GDM1 (cell line): Measurements from ENCODE around the gene NKX3-2.

Experiments used
- DNase-seq: peaks from one replicate; lab custom pipeline; 2025; lab: John Stamatoyannopoulos, UW

Gene NKX3-2

DNA sequence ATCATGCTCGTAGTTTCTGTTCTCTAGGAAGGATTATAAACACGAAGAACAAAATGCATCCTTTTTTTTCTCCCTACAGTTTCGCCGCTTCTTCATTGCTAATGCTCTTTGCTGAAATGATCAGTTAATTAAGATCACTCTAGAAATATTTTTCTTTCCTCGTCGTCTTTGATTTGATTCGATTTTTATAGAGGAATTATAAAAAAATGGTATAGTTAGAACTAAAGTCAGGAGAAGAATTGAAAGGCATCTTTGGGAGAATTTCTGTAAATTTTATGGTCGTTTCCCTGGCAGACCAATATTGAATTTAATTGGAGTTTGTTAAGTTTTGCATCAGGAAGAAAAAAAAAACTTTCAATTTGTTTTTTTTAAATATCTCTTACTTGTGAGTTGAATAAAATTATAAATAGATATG lies 1.1 kb upstream of the NKX3-2 start:
- DNase-seq: no peak

DNA sequence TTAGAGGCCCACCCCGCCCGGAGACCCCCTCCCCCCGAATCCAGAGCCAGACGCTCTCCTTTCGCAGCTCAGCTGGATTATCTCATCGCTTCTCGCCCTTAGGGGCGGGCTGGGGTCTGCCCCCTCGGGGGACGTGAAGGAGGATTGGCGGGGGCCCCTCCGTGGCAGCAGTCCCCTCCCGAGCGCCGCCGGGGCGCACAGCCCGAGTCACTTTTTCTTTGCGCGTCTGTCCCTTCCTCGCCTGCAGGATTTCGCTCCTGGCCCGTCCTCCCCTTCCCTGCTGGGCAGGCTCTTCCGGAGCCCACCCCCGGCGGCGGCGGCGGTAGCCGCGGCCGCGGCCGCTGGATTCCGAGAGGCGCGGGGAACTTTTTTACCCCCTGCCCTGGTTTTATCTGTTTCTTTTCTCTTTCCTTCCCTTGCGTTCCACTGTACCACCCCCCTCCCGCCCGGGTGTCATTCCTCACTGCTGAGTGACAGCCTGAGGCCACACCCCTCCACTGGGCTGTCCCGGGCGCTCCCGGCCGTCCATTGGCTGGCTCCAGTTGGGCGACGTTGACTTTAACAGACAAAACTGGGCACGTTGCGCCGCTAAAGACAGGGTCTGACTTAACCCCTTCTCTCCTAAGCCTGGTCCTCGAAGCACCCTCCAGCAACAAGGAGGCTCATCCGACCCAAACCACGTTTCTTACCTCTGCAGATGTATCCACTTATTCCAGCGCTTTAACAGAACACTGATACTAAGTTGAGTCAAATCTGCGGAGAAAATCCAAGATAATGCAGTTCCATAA lies 492 bp upstream of the NKX3-2 start:
- DNase-seq: no peak

DNA sequence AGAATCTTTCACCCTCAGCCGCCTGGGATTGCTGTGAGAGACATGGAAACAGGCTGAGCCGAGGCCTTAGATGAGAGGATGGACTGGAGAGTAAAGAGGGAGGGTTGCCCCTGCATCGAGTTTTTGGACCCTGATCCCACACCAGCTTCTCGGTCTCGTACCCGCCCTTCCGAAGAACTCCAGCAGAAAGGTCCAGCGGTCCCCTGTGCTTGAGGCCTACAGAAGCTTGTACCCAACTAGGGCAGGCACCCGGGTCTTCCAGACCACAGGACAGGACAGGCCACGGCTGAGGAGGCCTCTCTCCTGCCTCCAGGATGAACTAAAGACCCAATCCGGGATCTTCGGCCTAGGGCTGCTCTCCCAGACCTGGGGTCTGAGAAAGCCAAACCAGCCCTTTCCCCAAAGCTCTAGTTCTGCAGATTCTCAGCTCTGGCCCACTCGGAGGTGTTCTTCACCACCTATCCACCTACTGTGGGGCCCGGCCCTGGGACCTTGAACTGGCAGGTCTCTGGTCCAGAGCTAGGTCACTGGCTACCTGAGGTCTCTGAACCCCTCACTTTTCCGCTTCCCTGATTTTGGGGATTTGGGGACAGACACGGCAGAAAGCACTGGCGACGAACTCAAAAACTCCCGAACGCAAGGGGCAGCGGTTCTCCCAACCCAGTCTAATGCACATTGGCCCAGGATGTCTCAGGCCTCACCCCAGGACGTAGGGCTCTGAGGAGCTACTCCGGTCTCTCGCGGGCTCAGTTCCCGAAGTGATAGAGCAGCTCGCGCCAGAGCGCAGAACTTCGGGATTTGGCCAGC lies 1.1 kb downstream of the NKX3-2 start:
- DNase-seq: no peak

DNA sequence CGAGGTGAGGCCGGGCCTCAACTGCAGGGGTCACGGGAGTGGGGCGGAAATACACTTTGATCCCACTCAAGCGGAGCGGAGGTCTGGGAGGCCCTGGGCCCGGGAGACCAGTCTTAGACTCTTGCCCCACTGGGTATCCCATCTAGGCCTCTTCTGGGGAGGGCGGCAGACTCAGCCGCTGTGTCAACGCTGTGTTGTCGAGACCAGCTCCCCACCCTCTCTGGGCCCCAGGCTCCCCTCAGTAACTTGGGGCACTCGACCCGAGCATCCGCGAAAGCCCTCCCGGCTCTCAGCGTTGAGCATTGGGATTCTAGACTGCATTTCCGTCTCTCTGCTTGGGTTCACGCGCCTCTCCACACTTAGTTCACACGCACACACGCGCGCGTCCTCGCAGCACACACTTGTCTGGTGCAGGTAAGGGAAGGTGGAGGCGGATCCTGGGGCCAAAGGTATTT lies 1.7 kb downstream of the NKX3-2 start:
- no peak for DNase-seq

DNA sequence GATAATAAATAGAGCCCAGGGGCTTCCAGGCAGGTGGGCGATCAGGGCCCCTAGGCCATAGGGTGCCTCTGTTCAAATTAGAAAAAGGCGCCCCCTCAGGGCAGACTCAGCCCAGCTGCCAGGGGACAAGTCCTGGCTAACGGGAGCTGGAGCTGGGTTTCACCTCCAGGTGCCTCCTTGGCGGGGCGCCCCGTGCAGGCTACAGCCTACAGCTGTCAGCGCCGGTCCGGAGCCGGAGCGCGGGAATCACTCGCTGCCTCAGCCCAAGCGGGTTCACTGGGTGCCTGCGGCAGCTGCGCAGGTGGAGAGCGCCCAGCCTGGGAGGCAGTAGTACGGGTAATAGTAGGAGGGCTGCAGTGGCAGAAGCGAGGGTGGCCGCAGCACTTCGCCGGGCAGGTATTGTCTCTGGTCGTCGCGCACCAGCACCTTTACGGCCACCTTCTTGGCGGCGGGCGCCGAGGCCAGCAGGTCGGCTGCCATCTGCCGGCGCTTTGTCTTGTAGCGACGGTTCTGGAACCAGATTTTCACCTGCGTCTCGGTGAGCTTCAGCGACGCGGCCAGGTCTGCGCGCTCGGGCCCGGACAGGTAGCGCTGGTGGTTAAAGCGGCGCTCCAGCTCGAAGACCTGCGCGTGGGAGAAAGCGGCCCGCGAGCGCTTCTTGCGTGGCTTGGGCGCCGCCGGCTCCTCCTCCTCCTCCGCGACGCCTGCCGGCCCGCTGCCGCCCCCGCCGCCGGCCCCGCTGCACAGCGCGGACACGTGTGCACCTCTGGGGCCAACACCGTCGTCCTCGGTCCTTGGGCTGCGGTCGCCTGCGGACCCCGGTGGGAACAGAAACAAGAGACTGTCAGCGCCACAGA lies 2.4 kb downstream of the NKX3-2 start:
- no peak for DNase-seq

DNA sequence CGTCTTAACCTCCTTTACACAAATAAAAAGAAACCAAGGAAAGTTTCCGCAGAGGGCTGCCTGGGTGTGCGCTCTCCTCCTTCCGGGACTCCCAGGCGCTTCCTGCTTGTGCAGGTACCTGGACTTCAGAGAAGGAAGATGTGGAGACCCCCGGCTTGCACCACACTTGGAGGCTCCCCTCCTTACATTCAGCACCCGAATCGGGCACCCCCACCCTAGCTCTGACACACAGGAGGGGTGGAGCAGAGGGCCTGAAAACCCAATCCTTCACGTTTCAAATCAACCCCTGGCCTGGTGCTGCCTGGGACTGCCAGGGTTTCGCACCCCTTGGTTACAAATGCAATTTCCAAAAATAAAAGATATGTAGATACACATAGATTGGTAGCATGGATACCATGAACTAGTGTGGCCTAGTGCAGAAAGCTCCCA lies 3.1 kb downstream of the NKX3-2 start:
- DNase-seq: no peak

DNA sequence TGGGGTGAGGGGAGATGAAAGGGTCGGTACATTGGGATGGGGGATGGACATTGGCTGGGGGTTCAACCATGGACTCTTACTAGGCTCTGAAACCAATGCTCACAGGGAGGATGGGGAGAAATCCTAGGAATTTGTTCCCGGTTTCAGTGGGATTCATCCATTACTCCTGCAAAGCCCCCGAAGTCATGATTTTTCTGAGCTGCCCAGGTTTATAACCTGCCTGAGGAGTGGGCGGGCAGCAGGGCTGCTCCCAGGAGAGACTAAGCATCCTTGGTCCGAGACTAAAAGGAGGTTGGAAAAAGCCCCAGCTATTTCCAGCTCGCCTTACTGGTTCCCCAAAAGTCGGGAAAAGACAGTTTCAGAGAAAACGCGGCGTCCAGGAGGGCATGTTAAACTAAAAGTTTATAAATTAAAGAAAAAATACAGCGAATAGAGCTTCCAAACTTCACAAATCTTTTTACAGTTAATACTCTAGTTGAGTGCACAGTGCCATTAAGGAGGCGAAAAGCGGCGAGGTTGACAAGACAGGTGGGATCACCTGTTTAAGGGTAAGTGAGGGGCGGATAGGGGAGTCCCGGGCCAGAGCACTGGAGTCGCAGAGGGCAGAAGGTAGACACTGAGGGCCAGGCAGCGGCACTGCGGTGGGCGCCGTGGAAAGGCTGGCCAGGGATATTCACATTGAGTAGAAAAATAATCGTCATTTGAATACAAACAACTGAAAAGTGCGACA lies 3.7 kb downstream of the NKX3-2 start:
- no peak for DNase-seq

DNA sequence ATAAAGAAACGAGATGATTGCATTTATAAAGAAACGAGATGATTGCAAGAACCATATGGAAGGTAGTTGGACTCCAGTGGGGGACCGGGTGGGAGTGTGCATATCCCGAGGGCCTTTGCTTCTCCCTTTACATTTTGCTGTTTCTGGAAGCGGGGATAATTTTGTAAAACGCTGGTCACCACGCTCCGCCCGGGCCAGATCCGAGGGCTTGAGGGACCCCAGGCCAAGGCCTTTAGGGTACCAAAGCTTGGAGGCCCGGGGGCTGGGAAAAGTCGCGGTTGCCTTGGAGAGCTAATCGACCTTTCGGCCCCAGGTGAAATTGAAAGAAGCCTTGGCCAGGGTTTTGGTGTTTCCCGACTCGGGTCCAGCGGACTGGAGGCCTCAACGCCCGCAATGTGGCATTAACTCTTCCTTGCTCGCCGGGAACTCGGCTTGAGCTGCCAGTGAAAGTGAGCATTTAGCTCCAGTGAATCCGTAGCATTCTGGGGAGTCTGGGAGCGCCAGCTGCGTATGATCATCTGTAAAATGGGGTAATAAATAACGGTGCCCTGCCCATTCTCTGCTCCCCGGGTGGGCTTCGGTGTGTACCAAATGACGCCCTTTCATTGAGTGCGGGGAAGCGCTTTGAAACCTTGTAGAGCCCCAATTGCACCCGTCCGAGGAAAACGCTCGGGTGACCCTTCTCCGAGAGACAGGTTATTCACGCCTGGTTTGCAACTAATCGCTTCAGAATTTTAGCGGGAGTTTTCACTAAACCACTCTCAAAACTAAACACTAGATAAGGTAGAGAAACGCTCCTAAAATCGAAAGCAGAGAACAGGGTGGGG lies 4.5 kb downstream of the NKX3-2 start:
- DNase-seq: no peak

DNA sequence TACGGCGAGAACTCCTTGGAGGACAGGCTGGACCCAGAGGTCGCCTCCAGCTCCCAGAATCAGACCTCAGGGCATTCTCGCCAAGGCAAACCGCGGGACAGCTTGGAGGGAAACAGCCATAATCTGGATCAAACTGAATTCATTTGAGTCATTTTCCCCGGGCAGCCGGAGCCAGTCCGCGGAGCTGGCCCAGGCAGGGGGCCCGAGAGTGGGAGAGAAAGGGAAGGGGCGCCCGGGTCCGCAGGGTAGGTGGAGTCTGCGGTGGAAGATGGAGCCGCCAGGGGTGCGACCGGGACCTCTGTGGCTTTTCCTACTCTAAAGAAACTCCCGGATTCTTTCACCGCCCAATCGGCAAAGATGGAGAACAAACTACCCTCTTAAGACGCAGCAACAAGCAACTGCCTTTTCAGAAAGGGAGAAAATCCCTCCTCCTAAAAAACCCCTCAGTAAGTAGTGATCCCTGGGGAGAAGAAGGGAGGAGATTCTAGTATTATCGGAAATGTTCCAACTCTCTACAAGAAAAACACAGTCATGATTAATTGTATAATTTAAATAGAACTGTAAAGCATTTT lies 5.2 kb downstream of the NKX3-2 start:
- no peak for DNase-seq

DNA sequence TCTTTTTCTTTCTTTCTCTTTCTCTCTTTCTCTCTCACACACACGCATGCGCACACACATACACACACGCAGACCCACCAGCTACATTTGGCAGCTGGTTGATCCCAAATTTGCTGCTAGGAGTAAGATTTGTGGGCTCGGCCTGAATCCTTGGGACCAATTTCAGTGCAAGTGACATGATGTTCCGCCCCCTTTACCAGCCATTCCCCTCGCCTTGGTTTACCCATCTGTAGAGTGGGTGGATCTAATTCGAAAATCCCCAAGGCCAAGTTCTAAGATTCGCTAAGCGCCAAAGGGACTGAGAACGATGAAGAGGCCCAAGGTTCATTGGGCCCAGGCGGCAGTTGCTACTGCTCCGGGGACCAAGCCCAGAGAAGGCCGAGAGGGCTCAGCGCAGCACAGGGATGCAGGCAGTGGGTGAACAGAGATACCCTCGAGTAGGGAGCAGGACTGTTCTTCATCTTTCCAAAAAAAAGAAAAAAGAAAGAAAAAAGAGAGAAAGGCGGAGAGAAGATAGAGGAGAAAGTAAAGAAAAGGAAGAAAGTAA lies 5.8 kb downstream of the NKX3-2 start:
- DNase-seq: no peak

DNA sequence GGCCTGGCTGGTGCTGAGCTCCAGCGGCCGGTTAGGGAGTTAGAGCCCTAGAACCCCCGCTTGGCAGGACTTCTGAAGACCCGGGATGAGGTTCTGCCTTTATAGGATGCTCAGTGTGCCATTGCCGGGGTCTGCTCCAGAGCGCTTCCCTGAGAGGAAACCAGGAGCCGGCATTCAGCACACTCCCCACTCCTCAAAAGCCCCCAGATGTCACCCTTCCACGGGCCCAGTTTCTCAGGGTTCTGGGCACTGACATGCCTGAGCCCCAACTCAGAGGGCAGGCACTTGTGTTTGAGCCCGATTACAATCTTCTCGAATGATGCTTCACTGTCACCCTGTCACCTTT lies 6.5 kb downstream of the NKX3-2 start:
- no peak for DNase-seq

DNA sequence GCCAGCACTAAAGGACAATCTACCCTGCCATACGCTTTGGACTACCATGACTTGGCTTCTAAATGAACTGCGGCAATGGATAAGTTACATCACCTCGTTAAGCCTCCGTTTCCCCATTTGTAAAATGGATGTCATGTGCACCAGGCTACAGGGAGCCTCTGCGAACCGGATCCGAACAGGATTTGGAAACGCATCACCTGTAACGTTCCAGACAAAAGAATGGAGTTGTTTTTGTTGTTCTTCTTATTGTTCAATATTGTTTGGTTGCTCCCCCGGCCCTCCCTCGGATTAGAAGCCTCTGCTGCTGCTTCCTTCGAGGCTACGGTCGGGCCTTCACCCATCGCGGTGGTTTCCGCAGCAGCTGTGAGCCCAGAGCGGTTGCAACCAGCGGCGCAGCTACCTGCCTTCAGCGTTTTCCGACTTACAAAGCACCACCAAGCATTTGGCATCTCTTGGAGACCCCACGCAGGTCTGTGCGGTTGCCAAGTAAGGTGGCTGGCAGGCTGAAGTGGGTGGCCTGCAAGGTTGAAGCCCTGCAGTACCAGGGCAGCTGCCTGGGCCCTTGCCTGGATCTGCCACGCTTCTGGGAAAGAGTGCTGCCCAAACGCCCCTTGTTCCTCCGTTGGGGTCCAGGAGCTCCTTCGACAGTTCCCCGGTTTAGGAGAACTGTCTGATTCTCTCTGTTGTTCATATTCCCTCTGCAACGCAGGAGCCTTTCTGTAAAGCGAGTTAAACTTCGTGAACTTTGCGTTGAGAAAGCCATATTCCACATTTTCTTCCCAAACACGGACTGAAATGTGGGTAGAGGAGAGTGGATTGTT lies 7.1 kb downstream of the NKX3-2 start:
- no peak for DNase-seq

DNA sequence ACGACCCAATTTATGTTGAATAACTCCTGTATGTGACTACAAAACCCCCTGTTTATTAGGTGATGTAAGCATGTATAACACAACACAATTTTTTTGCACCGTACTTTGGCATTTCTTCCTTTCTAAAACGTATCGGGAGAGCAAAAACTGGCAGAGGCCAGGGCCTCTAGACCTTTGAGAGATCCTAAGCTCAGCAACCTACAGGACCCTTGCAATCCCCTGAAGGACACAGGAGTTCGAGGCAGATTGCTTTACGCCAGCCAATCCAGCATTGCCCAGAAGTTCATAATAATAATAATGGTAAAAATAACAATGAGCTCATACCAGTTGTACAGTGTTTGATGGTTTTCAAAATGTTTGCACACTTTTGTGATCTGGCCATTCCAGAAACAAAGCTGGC lies 7.7 kb downstream of the NKX3-2 start:
- DNase-seq: no peak

DNA sequence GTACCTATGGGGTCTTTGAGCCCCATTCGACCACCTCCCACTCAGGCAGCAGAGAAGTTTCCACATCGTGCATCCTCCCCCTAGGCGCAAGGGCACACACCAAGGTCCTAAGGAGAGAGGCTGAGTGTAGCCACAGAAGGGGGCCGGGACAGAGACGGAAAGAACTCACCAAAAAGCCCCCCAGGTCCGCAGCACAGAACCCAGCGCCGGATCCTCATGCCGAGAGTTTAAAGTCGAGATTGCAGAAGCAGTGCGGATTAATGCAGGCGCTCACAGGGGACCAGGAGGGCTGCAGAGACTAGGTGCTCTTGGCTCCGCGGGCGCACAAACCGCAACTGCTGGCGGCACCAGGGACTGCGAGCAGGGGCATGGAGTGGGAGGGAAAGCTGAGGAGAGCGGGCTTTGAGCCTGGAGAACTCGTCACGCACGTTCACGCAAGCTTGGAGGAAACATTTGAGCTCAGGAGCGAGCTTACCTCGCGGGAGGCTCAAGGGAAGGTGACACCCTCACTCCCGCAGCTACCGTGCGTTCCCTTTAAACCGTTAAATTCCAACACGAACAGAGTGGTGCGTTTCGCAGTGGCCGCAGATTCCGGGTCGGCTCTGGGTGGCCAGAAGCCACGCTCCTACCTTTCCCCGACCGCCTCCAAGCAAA lies 8.5 kb downstream of the NKX3-2 start:
- no peak for DNase-seq

DNA sequence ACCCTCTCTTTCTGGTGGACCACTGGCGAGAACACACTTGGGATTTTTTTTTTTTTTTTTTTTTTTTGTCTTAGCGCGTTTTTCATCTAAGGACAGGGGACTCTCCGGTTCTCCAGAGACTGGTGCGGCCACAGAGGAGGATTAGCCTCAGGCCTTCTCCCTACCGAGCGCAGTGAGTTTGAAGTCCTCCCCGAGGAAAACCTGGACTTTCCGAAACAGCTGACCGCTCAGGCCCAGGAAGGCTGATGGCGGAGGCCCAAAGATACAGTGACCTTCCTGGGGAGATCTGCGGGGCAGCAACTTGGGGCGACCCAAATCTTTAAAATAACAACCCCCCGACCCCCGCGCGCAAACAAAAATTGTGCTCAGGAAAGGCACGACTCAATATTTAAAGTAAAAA lies 9.2 kb downstream of the NKX3-2 start:
- DNase-seq: no peak

DNA sequence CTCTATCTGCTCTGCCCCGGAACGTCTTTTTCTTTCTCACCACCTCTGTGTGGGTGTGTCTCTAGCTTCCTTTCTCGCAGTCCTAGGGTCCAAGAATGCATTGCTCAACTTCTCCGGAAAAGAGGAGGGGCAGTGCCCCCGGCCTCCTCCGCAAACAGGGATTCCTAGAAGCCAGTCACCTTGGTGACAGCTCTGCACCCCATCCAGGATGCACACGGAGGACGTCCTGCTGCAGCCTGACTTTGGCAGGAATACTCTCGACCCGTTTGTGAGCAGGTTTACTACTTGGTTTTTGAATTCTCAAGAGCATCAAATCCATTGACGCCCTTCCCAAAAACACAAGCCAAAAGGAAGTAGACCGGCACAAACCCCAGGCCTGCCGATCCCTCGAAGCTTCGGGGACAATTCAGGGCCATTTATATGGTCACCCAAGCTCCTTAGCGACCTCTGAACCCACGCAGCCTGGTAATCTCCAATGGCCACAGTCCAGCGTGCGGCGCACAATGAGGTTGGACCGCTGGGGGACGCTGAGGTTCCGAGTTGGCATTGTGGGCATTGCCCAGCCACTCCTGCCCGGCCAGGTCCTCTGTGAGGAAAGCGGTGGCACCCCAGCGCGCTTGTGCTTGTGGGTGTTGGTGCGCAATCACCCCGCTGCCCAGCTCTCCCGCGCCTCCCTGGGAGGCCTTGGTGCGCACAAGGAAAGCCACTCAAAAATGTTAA lies 9.8 kb downstream of the NKX3-2 start:
- no peak for DNase-seq

DNA sequence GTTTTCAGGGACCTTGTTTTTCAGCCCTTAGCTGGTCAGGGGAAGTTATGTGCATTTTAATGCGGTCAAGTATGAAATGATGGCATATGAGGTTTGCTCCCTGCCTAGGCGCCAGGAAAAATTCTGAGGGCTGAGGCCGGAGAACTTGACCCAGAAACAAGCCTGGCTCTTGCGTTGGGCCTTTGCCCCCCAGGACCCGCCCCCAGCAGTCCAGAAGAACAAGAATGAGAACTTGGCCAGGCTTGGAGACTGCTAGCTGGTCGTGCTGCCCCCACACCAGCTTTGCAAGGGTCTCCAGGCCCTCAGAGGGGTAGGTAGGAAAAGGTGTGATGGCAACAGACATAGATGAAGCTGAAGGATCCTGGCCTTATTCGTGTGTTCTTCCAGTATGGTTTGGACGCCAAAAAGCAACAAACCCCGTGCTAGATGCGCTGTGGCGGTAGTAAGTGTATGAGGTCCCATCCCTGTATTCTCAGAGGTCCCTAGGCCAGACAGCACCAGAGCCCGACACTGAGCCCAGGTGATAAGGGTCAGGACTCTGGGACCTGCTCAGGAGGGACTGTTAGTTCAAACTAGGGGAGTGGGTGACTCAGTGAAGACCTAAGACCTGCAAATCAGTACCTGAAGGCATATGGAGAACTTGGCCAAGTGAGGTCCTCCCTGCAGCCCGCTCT lies 10.5 kb downstream of the NKX3-2 start:
- DNase-seq: no peak

DNA sequence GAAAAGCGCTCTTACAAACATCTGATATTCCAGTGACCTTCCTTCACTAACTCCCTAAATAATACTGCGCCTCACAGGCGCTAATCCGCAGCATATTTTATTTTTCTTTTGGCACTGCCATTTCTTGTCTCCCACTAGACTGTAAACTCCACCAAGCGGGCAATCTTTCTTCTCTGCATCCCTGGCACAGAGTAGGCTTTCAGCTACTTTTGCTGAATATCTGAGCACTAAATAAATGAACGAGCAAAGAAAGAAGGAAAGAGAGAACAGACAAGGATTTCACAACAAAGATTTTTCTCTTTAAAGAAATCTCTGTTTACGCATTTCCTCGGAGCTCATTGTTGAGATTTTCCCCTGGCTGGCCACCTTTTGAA lies 12.7 kb downstream of the NKX3-2 start:
- no peak for DNase-seq
